NCI-H69 (cell line): ENCODE measurements around the gene DHRS4L2.
A peak's percentile ranks its signal among the peaks of the same experiment; 100 is the strongest.
"Not testable (repeated sequence)": the region's sequence is repeated elsewhere in the genome, so short reads cannot be mapped to it uniquely, and the experiment has no call there.

Source experiments
- DNase-seq: peaks from one replicate; lab custom pipeline; 2025; lab: John Stamatoyannopoulos, UW

DHRS4L2 gene

DNA sequence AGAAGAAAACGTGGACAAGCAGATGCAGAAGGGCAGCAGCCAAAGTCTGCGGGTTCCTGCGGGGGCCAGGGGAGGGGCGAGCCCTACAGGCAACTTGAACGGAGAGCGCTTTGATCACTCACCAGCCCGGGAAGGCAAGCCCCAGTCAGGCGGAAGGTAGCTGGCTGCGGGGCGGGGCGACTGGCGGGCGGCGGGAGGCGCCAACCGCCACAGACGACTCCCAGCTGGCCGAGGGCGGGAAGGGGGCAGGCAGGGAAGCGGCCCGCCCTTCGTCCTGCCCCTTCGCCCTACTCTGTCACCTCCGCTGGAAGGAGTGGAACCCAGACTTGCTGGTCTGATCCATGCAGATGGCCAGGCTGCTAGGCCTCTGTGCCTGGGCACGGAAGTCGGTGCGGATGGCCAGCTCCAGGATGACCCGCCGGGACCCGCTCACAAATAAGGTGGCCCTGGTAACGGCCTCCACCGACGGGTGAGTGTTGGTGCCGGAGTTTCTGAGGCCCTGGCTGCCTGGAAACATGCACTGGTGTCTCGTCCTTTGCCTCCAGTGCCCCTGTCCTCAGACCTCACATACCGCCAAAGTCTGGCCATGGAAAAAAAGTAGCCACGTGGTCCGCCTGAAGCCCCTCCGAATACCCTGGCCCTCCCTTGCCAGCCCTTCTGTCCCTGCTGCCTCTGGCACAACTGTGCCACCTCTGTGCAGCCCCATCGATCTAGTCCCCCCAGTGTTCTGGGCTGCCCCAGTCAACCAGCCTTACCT, at the start of gene DHRS4L2:
DHRS4L2 (plus strand) TSS at position 323 of the 757 bp plus-strand sequence; CDS start at position 342, 19 bp downstream.
- not testable (repeated sequence) for DNase-seq

DNA sequence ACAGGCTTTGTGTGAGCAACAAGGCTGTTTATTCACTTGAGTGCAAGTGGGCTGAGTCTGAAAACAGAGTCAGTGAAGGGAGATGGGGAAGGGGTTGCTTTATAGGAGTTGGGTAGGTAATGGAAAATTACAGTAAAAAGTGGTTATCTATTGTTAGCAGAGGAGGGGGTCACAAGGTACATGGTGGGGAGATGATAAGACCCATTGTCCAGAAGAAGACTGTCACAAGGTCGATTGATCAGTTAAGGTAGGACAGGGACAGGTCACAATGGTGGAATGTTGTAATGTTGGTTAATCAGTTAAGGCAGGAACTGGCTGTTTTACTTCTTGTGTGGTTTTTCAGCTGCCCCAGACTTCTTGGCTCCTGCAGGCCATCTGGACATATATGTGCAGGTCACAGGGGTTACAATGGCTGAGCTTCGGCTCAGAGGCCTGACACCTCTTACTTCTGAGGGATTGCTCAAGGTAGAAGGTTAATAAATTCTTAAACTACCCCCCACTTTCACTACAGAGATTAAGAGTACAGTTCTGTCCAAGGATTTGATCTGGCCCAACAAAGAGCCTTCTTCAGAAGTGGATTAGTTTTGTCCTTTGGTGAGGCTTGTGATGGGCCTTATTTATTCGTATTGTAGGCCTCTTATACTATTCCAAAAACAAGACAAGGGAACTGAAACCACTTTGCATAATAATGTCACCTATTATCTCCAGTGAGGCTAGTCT, 49.0 kb upstream of the DHRS4L2 start:
- no peak for DNase-seq

DNA sequence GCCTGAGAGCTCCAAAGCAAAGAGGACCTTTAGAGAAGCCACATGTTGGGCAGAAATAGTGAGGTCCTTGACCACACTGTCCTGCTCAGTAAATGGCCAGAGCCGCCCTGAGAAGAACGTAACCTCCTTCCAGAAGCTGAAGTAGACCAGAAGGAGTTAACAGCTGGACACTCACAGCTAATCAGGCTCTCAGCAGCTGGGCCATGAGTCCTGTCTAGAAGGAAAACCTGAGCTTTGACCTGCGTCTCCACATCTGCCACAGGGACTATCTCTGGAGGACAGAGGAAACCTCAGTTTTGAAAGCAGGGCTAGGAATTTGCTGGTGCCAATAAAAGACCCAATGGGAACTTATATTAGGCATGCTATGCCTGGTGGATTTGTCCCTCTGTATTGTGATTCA, 47.5 kb upstream of the DHRS4L2 start:
- DNase-seq: no peak

DNA sequence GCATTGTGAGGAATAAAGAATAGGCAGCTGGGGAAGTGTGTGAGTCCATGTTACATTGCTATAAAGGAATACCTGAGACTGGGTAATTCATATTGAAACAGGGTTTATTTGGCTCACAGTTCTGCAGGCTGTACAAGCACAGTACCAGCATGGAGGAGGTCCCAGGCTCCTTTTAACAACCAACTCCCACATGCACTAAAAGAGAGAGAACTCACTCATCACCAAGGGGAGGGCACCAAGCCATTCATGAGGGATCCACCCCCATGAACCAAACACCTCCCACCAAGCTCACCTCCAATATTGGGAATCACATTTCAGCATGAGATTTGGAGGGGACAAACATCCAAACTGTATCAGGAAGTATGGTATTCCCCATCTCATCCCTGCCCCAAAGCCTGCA, 47.1 kb upstream of the DHRS4L2 start:
- DNase-seq: no peak

DNA sequence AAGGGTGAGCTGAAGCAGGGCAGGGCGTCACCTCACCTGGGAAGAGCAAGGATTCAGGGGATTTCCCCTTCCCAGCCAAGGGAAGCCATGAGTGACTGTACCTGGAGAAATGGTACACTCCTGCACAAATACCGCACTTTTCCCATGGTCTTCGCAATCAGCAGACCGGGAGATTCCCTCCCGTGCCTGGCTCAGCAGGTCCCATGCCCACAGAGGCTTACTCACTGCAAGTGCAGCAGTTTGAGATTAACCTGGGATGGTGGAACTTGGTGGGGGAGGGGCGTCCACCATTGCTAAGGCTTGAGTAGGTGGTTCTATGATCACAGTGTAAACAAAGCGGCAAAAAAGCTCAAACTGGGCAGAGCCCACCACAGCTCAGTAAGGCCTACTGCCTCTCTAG, 46.1 kb upstream of the DHRS4L2 start:
- DNase-seq: no peak

DNA sequence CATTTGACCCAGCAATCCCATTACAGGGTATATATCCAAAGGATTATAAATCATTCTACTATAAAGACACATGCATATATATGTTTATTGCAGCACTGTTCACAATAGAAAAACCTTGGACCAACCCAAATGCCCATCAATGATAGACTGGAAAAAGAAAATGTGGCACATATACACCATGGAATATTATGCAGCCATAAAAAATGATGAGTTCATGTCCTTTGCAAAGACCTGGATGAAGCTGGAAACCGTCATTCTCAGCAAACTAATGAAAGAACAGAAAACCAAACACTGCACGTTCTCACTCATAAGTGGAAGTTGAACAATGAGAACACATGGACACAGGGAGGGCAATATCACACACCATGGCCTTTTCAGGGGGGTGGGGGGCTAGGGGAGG, 39.7 kb upstream of the DHRS4L2 start:
- DNase-seq: not testable (repeated sequence)

DNA sequence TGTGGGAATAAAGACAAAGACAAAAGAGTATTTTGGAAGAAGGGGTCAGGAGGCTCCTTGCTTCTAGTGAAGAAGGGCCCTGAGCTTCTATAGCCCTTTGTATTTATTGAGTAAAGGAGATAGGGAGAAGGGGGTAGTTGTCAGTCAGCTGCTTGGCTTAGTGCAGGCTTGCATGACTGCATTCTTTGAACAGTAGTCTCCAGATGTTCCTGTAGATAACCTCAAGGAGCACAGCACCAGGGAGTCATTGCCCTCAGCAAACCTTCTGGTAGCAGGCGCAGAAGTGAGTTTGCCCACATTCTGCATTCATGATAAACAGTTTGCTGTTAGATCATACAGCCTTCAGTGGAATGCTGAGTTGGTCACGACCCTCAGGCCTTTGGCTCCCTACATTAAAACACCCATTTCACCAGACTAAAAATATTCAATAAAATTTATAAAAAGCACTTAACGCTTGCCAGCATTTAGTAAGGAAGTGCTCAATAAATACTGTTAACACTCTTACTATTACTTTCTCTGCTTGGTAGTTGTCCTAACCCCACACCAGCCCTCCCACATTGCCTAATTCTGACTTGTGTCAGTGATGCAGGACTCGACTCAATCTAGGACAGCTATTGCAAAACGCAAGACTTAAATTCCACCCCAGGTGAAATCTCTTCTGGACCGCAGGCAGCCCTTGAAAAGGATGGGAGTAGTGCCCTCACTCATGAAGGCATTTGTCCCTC, 38.2 kb upstream of the DHRS4L2 start:
- DNase-seq: no peak

DNA sequence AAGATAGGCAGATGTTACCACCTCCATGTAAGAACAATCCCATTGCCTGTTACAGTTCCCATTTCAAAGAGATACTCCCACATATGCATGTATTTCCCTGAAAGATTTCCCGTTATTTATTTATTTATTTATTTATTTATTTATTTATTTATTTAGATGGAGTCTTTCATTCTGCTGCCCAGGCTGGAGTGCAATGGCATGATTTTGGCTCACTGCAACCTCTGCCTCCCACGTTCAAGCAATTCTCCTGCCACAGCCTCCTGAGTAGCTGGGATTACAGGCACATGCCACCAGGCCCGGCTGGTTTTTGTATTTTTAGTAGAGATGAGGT, 37.6 kb upstream of the DHRS4L2 start:
- DNase-seq: not testable (repeated sequence)

DNA sequence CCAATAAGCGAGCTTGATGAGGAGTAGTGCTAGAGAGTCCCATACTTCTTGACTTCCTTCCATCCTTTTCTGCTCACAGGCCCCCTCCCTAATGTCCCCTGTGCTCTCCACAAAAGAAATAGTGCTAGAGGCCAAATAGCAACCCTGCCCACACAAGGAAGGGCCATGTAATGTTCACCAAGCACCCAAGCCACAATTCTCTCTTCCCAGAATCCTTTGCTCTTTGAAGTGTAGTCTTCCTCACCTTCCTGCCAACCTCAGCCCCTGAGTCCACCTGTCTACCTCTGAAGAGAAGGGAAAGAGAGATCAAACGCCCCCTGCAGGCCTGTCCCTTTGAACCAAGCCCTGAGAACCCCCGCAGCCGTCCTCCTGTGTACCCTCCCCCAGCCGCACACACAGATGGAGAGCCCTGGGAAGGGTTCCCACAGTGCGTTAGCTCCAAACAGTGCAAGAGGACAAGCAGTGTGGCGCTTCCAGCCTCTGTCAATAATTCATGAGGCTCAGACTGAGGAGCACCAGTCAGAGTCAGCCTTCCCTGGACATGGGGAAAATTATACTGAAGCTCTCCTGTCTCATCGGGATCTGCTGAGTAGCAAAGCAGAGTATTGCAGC, 37.0 kb upstream of the DHRS4L2 start:
- peak; percentile 59 for DNase-seq

DNA sequence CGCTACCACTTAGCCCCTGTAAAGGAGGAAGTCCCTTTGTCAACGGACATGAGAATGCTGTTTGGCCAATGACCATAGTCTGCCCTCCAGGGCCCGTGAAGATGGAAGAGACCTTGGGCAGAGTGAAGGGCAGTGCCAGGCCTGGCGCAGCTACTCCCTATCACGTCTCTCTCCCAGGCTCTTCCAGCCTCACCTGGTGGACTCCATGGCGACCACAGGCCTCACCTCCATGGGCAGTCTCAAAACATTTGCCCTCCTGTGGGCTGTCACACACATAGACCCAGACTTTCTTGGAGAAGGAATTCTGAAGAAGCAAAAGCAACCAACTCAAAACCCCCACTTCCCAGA, 35.6 kb upstream of the DHRS4L2 start:
- DNase-seq: peak; percentile 54

DNA sequence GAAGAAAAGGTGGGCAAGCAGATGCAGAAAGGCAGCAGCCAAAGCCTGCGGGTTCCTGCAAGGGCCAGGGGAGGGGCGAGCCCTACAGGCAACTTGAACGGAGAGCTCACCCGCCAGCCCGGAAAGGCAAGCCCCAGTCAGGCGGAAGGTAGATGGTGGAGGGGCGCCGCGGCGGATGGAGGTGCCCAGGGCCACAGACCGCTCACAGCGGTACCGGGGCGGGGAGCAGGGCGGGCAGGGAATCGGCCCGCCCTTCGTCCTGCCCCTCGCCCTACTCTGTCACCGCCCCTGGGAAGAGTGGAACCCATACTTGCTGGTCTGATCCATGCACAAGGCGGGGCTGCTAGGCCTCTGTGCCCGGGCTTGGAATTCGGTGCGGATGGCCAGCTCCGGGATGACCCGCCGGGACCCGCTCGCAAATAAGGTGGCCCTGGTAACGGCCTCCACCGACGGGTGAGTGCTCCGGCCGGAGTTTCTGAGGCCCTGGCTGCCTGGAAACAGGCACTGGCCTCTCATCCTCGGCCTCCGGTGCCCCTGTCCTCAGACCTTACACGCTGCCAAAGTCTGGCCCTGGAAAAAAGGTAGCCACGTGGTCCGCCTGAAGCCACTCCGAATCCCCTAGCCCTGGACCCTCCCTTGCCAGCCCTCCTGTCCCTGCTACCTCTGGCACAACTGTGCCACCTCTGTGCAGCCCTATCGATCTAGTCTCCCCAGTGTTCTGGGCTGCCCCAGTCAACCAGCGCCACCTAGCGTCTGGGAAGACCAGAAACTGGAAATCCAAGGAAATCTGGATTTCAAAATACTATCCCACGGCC, 35.1 kb upstream of the DHRS4L2 start, which contains the start of gene DHRS4:
DHRS4 (plus strand) TSS at position 307 of the 815 bp plus-strand sequence; CDS start at position 326, 19 bp downstream.
- DNase-seq: peak; percentile 94

DNA sequence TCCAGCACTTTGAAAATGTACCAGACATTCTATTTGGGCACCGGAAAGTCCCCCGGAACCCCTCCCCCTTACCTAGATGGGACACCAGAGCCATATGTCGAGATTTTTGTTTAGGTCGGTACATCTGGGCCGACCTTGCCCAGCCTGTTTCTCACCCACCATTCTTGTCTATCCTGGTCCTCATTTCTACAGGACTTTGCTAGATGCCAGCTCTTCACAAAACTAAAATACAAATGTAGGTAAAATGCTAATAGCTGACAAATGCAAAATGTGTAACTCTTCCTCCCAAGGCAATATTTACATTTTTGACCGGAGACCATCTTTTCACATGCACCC, 34.5 kb upstream of the DHRS4L2 start:
- not testable (repeated sequence) for DNase-seq

DNA sequence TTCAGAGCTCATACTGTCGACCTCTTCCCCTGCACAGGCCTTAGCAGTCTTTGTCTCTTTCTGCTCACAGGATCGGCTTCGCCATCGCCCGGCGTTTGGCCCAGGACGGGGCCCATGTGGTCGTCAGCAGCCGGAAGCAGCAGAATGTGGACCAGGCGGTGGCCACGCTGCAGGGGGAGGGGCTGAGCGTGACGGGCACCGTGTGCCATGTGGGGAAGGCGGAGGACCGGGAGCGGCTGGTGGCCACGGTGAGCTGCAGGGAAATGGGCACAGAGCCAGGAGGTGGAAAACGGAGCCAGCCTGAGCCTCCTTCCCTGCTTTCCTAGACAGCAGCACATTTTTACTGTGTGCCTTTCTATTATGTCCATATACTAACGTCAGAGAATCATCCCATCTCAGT, 33.8 kb upstream of the DHRS4L2 start:
- DNase-seq: peak; percentile 86

DNA sequence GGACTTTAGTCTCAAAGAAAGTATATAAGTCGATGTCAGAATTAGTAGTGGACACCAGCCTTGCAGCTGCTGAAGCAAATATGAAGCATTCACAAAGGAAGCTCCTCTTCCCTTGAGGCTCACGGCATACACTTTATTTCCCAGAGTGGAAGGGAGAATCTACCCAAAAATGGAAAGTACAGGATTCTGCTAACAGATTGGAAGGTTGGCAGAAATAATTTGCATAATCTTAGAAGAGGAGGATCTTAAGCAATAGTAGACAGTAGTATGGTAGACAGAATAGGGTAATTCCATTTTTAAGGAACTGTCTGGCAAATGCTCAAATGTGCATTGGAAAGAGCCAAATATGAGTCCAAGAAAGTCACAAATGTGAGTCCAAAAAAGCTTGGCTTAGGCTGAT, 32.9 kb upstream of the DHRS4L2 start:
- not testable (repeated sequence) for DNase-seq

DNA sequence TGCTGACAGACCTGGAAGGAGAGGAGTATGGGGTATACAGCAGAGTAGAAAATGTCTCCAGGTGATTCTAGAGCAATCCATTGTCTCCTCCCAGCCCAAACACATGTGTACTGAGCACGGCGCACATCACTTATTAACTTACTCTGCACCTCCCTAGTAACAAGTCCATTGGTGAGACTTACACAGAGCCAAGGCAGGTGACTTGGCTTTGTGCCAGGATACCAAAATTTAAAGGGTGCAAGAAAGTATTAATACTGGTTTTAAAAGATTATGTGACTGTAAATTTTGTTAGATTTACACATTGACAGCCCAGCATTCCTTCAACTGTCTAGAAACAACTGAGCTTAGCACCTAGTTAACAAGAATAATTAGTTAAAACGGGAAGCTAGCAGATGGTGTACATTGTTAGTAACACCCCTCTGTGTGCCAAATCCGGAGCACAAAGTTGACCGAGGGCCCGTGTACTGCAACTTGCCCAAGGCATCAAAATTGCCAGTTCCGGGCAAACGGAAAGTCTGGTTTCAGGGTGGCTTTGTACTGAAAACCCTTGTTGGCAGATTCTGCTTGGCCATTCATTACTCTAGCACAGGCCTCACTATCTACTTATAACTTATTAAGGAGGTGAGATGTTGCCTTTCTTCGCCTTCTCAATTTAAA, 30.7 kb upstream of the DHRS4L2 start:
- not testable (repeated sequence) for DNase-seq

DNA sequence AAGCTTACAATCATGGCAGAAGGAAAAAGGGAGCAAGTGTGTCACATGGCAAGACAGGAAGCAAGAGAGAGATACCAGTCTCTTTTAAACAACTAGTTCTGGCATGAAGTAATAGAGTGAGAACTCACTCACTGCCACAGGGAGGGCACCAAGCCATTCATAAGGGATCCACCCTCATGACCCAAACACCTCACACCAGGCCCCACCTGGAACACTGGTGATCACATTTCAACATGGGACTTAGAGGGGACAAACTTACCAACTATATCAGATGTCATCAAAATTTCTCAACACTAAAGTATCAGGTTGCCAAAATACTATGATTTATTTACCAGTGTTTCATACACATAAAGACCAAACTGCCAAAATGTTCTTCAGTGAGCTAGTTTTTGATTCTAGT, 27.8 kb upstream of the DHRS4L2 start:
- not testable (repeated sequence) for DNase-seq

DNA sequence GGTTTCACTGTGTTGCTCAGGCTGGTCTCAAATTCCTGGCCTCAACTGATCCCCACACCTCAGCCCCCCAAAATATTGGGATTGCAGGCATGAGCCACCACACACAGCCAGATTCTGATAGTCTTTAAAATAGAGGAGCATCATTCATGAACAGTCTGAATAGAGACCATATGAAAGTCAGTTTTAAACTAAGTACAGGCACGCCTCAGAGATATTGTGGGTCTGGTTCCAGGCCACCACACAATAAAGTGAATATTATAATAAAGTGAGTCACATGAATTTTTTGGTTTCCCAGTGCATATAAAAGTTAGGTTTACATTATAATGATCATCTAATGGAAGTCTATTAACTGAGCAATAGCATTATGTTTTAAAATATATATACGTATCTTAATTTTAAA, 27.0 kb upstream of the DHRS4L2 start:
- not testable (repeated sequence) for DNase-seq

DNA sequence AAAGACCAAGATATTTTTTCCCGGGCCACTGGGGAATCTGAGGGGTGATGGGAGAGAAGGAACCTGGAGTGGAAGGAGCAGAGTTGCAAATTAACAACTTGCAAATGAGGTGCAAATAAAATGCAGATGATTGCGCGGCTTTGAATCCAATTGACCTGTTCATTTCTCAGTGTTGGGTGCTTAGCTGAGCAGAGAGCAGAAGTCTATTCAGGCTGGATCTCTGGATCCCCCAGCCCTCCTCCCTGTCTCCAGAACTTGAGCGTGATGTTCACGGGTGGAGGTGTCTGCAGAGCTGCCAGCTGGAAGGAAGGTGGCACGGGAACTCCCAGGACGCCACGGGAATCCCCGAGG, 19.6 kb upstream of the DHRS4L2 start:
- not testable (repeated sequence) for DNase-seq

DNA sequence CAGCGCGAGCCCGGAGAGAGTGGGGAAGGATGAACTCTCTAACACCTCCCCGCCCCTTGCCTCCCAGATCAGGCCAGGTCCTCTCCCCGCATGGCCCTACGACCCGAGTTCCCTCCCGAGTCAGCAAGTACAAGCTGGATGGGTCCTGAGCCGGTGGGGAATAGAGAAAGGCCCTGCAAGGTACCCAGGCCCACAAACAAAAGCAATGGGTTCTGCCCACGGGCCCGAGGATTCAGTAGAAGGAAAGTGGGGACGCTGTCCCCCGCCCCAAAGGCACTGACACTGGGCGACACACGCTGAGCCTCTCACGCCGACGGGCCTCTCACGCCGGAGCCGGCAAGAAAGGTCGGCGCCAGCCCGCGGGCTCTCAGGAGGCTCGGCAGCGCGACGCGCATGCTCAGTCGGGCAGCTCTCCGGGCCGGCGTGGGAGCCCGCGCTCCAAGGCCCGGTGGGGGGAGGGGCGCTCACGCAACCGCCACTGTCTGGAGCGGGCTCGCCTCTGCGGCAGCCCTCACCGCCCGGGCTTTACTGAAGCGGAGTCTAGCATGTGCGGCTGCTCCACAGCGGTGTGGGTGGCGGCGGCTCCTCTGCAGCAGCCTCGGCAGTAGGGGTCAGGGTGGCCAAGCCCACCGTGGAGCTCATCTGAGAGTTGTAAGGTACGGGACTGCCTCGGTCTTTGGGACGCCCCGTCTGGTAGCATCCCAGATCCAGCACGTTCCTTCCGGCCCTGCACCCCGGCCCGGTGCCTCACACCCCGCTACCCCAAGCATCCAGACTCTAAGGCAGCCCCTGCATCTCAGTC, 19.0 kb upstream of the DHRS4L2 start:
- DNase-seq: peak; percentile 73

DNA sequence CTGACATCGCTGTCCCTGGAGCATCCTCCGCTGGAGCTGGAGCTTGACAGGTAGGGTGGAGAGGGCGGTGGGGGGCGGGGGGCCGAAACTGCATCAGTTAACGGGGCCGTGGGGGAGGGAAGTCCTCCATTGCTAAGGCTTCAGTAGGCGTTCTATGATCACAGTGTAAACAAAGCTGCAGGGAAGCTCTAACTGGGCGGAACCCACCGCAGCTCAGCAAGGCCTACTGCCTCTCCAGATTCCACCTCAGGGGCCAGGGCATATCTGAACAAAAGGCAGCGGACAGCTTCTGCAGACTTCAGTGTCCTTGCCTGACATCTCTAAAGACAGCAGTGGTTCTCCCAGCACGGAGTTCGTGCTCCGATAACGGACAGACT, 18.5 kb upstream of the DHRS4L2 start:
- DNase-seq: not testable (repeated sequence)
